ENCODE data around the gene UBE2V1. TPM values are rescaled to one million over a fixed set of nuclear protein-coding genes. Genes with fewer than 3 reads are reported as not detected.
A peak's percentile ranks its signal among the peaks of the same experiment; 100 is the strongest.
"Not testable (repeated sequence)": the region's sequence is repeated elsewhere in the genome, so short reads cannot be mapped to it uniquely, and the experiment has no call there.

Gene UBE2V1
- total and polyA plus RNA-seq, 12 donors: 57.4 to 242 (median 79.4) TPM

- DNase-seq: peak in 1 of 7 donors; percentile 18
- H3K4me1 ChIP-seq (replicated peaks in 1 of 2): peaks cover 7 to 16% of the 10 kb centered on the region in 2 donors
- WGBS, 4 donors: 95 to 98% (median 97%) methylated on average over 5 to 7 of the region's 7 CpGs
Measured at GRCh38 chr20:50083034-50083433, 29.9 kb downstream of the UBE2V1 start.

GRCh38 chr20:50082056-50082455 is 30.9 kb downstream of the UBE2V1 start:
- H3K9me3 ChIP-seq (replicated peaks in 1 of 3); H3K27ac ChIP-seq; intact Hi-C loops (cut with DNase I); H3K27me3 ChIP-seq; H3K4me3 ChIP-seq: not testable (repeated sequence)
- H3K4me1 ChIP-seq (replicated peaks in 1 of 2): peaks cover 7 to 15% of the 10 kb centered on the region in 2 donors
- DNase-seq: peak in 1 of 7 donors; percentile 8
- WGBS, 4 donors: 87 to 91% (median 89%) methylated on average over 9 of the region's 9 CpGs
- peaks cover 0 to 29% of the 10 kb centered on the region in 2 donors for H3K36me3 ChIP-seq (replicated peaks in 1 of 2)

More at GRCh38 chr20:50083034-50083433, 29.9 kb downstream of the UBE2V1 start:
- intact Hi-C loops (cut with DNase I): no loop called here
- H3K9me3 ChIP-seq (replicated peaks in 1 of 3): no peaks in the 10 kb centered on the region
- H3K36me3 ChIP-seq (replicated peaks in 1 of 2): peaks cover 0 to 29% of the 10 kb centered on the region in 2 donors
- no peak overlapping the region for H3K27ac ChIP-seq
- H3K4me3 ChIP-seq: no peak overlapping the region
- no peaks in the 10 kb centered on the region for H3K27me3 ChIP-seq
- TF ChIP-seq POLR2A (IDR thresholded peaks at IDR 0.05) (no peak), CTCF (IDR thresholded peaks at IDR 0.05) (no peak)

DNA sequence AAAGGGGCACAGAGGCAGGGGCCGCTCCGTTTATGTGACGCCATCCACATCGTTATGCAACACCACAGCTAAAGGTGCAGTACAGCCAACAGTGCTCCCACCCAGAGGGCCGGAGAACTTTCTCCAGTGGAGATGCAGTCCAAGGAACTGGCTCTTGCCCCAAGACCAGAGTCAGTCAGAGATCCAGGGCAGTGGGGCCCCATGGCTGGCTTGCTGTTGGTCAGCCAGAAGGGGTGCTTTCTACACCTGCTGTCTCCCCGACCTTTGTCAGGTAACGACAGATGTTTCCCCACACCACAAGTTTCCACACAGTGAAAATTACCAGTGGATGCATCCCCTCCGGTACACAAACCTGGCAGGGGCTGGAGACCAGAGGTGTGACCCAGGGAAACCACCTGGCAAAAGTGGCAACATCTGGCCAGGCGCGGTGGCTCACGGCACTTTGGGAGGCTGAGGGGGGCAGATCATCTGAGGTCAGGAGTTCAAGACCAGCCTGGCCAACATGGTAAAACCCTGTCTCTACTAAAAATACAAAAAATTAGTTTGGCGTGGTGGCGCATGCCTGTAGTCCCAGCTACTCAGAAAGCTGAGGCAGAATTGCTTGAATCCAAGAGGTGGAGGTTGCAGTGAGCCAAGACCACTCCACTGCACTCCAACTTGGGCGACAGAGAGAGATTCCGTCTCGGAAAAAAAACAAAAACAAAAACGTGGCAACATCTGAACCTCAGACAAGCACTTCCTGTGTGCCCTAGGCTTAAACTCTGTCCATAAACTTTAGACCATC is 34.9 kb downstream of the UBE2V1 start:
- H3K36me3 ChIP-seq (replicated peaks in 1 of 2): peaks cover 0 to 17% of the 10 kb centered on the region in 2 donors
- WGBS, 4 donors: 67 to 73% (median 69%) methylated on average over 12 to 17 of the region's 17 CpGs
- intact Hi-C loops (cut with DNase I): no loop called here
- H3K4me1 ChIP-seq (replicated peaks in 1 of 2): no peaks in the 10 kb centered on the region
- H3K4me3 ChIP-seq: no peak overlapping the region
- no peaks in the 10 kb centered on the region for H3K9me3 ChIP-seq (replicated peaks in 1 of 3)
- no peak overlapping the region for H3K27ac ChIP-seq
- DNase-seq: peak in 1 of 7 donors; percentile 13
- TF ChIP-seq POLR2A (IDR thresholded peaks at IDR 0.05) (no peak), CTCF (IDR thresholded peaks at IDR 0.05) (no peak)
- no peaks in the 10 kb centered on the region for H3K27me3 ChIP-seq

GRCh38 chr20:50073500-50073899 is 39.5 kb downstream of the UBE2V1 start:
- Histone ChIP-seq H3K27me3 (no peaks in the 10 kb centered on the region), H3K36me3 (replicated peaks in 1 of 2) (no peaks in the 10 kb centered on the region), H3K4me3 (no peak overlapping the region), H3K27ac (no peak overlapping the region), H3K9me3 (replicated peaks in 1 of 3) (no peaks in the 10 kb centered on the region), H3K4me1 (replicated peaks in 1 of 2) (peaks cover 6 to 8% of the 10 kb centered on the region in 2 donors)
- intact Hi-C loops (cut with DNase I): no loop called here
- no peak for DNase-seq
- 71 to 100% (median 76%) methylated on average over 1 to 2 of the region's 2 CpGs for WGBS, 4 donors
- no peak for TF ChIP-seq POLR2A (IDR thresholded peaks at IDR 0.05)
- no peak for TF ChIP-seq CTCF (IDR thresholded peaks at IDR 0.05)

Data from adrenal gland (tissue), 12 donors.